Astrocyte (in vitro differentiated cells and primary cell): Measurements from ENCODE around the gene DEFB126. TPM values are rescaled to one million over a fixed set of nuclear protein-coding genes. Genes with fewer than 3 reads are reported as not detected.

Source experiments
- DNase-seq: peaks from one replicate; pipeline ENCODE4 v3.0.0-alpha.2; 2010; ENCODE audit warnings: low read depth
- FAIRE-seq: peaks from 2 replicates; lab custom pipeline; 2011; peaks lifted over from hg19 to GRCh38; lab: Jason Lieb, UNC
- H2AFZ ChIP-seq: 2 replicates; pipeline ENCODE4 v1.6.0; 2012; ENCODE audit warnings: low read depth, low read length, inconsistent platforms
- H3K27ac ChIP-seq: 2 replicates; pipeline ENCODE4 v1.5.1; 2011; ENCODE audit warnings: low read depth, low read length, inconsistent platforms
- H3K27me3 ChIP-seq: 2 replicates; pipeline ENCODE4 v1.6.0; 2011; ENCODE audit warnings: low read length, inconsistent platforms; ENCODE audit not compliant: insufficient read depth
- H3K36me3 ChIP-seq: 2 replicates; pipeline ENCODE4 v1.5.1; 2011; ENCODE audit warnings: low read length, inconsistent platforms; ENCODE audit not compliant: insufficient read depth
- H3K4me1 ChIP-seq: 2 replicates; pipeline ENCODE4 v1.5.1; 2011; ENCODE audit warnings: low read length, inconsistent platforms; ENCODE audit not compliant: insufficient read depth
- H3K4me2 ChIP-seq: 2 replicates; pipeline ENCODE4 v1.6.0; 2012; ENCODE audit warnings: low read length, inconsistent platforms
- H3K4me3 ChIP-seq: 2 replicates; pipeline ENCODE4 v1.5.1; 2011; ENCODE audit warnings: low read depth, mild to moderate bottlenecking, low read length, inconsistent platforms; ENCODE audit not compliant: insufficient read depth
- H3K79me2 ChIP-seq: 2 replicates; pipeline ENCODE4 v1.6.0; 2012; ENCODE audit warnings: mild to moderate bottlenecking, low read length, inconsistent platforms; ENCODE audit not compliant: insufficient read depth
- H3K9ac ChIP-seq: 2 replicates; pipeline ENCODE4 v1.6.0; 2012; ENCODE audit warnings: mild to moderate bottlenecking, low read length, inconsistent platforms
- H3K9me3 ChIP-seq: 2 replicates; pipeline ENCODE4 v1.5.1; 2012; ENCODE audit warnings: low read depth, mild to moderate bottlenecking, low read length, inconsistent platforms; ENCODE audit not compliant: insufficient read depth
- H4K20me1 ChIP-seq: 2 replicates; pipeline ENCODE4 v1.6.0; 2012; ENCODE audit warnings: low read length, inconsistent platforms; ENCODE audit not compliant: insufficient read depth
- H3K27ac Mint-ChIP-seq: one replicate; pipeline ENCODE4 v1.8.0; 2021; ENCODE audit warnings: mild to moderate bottlenecking, mixed read lengths; ENCODE audit not compliant: unreplicated experiment
- H3K27me3 Mint-ChIP-seq: one replicate; pipeline ENCODE4 v1.8.0; 2021; ENCODE audit warnings: low read depth, mixed read lengths; ENCODE audit not compliant: unreplicated experiment
- H3K36me3 Mint-ChIP-seq: one replicate; pipeline ENCODE4 v1.8.0; 2021; ENCODE audit warnings: low read depth, mixed read lengths; ENCODE audit not compliant: unreplicated experiment
- H3K4me1 Mint-ChIP-seq: one replicate; pipeline ENCODE4 v1.8.0; 2021; ENCODE audit warnings: low read depth, mixed read lengths; ENCODE audit not compliant: unreplicated experiment
- H3K4me3 Mint-ChIP-seq: one replicate; pipeline ENCODE4 v1.8.0; 2021; ENCODE audit warnings: mild to moderate bottlenecking, moderate library complexity, mixed read lengths; ENCODE audit not compliant: unreplicated experiment
- H3K9me3 Mint-ChIP-seq: one replicate; pipeline ENCODE4 v1.8.0; 2021; ENCODE audit warnings: mild to moderate bottlenecking, mixed read lengths; ENCODE audit not compliant: unreplicated experiment
- EZH2 ChIP-seq: IDR thresholded peaks from 2 replicates; pipeline ENCODE4 v1.6.1; 2012; ENCODE audit warnings: mild to moderate bottlenecking, low read length, inconsistent platforms; ENCODE audit not compliant: insufficient read depth
- total RNA-seq: library from RNA; stranded (reverse); gene quantifications from 2 replicates; pipeline ENCODE4 v1.2.1, GENCODE V29; 2021
- TF ChIP-seq, protein P1 (sequence below): IDR thresholded peaks from 2 replicates; pipeline ENCODE4 v1.5.1; 2011; ENCODE audit warnings: low read depth, mild to moderate bottlenecking, inconsistent platforms, low read length, moderate library complexity; ENCODE audit not compliant: insufficient read depth

DEFB126 gene
- total RNA-seq, 1 donor from 2014 or later, result not detected

DNA sequence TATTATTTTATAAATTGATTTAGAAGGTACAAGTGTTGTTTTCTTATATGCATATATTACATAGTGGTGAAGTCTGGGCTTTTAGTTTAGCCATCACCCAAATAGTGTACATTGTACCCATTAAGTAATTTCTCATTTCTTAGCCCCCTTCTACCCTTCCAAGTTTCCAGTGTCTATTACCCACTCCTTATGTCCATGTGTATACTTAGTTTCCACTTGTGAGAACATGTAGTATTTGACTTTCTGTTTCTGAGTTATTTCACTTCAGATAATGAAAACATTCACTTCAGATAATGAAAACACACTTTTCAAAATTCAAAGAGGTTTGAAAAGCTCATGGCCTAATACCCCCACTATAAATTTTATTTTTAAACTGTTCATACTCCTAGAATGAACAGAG is 40.4 kb upstream of the DEFB126 start:
- Histone ChIP-seq H3K4me1 (no peaks in the 10 kb centered on the region), H3K79me2 (no peaks in the 10 kb centered on the region), H3K27me3 (no peaks in the 10 kb centered on the region), H3K9me3 (no peaks in the 10 kb centered on the region), H3K9ac (no peak overlapping the region), H3K4me3 (no peak overlapping the region), H3K4me2 (no peak overlapping the region), H4K20me1 (no peaks in the 10 kb centered on the region), H3K27ac (no peak overlapping the region), H2AFZ (no peak overlapping the region), H3K36me3 (no peaks in the 10 kb centered on the region)
- H3K4me1 Mint-ChIP-seq, result no peaks in the 10 kb centered on the region
- peaks cover 30% of the 10 kb centered on the region for H3K27me3 Mint-ChIP-seq
- no peaks in the 10 kb centered on the region for H3K9me3 Mint-ChIP-seq
- H3K27ac Mint-ChIP-seq, result no peak overlapping the region
- FAIRE-seq, result no peak
- H3K36me3 Mint-ChIP-seq, result no peaks in the 10 kb centered on the region
- TF ChIP-seq, protein P1, sequence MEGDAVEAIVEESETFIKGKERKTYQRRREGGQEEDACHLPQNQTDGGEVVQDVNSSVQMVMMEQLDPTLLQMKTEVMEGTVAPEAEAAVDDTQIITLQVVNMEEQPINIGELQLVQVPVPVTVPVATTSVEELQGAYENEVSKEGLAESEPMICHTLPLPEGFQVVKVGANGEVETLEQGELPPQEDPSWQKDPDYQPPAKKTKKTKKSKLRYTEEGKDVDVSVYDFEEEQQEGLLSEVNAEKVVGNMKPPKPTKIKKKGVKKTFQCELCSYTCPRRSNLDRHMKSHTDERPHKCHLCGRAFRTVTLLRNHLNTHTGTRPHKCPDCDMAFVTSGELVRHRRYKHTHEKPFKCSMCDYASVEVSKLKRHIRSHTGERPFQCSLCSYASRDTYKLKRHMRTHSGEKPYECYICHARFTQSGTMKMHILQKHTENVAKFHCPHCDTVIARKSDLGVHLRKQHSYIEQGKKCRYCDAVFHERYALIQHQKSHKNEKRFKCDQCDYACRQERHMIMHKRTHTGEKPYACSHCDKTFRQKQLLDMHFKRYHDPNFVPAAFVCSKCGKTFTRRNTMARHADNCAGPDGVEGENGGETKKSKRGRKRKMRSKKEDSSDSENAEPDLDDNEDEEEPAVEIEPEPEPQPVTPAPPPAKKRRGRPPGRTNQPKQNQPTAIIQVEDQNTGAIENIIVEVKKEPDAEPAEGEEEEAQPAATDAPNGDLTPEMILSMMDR, result no peak
- TF ChIP-seq EZH2, result no peak
- H3K4me3 Mint-ChIP-seq, result no peak overlapping the region
- DNase-seq, result no peak

DNA sequence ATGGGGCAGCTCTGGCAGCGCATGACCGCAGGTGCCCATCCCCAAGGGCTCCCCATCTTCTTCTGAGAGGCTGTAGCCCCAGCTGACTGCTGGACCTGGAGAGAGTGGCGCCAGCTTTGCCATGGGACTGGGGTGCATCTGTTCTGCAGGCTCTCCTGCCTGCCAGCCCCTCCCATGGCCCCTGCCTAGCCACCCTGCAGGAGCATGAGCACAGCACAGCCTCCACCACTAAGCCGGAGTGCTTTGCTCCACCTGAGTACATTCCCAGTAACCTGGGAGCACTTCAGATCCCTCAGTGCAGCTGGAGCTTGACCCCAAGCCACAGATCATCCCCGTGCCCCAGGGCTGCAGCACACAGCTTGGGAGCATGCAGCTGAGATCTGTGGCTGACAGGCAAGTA is 38.9 kb upstream of the DEFB126 start:
- no peaks in the 10 kb centered on the region for H3K9me3 Mint-ChIP-seq
- no peaks in the 10 kb centered on the region for H3K36me3 Mint-ChIP-seq
- Histone ChIP-seq H3K9me3 (no peaks in the 10 kb centered on the region), H3K4me2 (no peak overlapping the region), H3K27ac (no peak overlapping the region), H3K4me1 (no peaks in the 10 kb centered on the region), H4K20me1 (no peaks in the 10 kb centered on the region), H3K9ac (no peak overlapping the region), H3K79me2 (no peaks in the 10 kb centered on the region), H3K27me3 (no peaks in the 10 kb centered on the region), H2AFZ (no peak overlapping the region), H3K36me3 (no peaks in the 10 kb centered on the region), H3K4me3 (no peak overlapping the region)
- no peak overlapping the region for H3K27ac Mint-ChIP-seq
- DNase-seq, result no peak
- no peaks in the 10 kb centered on the region for H3K4me1 Mint-ChIP-seq
- no peak for FAIRE-seq
- H3K27me3 Mint-ChIP-seq, result peaks cover 23% of the 10 kb centered on the region
- TF ChIP-seq EZH2, result no peak
- TF ChIP-seq, protein P1, result no peak
- no peak overlapping the region for H3K4me3 Mint-ChIP-seq

DNA sequence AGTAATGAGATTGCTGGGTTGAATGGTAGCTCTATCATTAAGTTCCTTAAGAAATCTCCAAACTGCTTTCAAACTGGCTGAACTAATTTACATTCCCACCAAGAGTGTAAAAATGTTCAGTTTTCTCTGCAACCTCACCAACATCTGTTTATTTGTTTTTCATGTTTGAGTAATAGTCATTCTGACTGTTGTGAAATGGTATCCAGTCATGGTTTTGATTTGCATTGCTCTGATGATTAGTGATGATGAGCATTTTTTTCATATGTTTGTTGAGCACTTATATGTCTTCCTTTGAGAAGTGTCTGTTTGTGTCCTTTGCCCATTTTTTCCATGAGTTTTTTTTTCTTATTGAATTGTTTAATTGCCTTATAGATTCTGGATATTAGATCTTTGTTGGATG is 30.0 kb upstream of the DEFB126 start:
- no peaks in the 10 kb centered on the region for H3K4me1 Mint-ChIP-seq
- Histone ChIP-seq H3K36me3 (no peaks in the 10 kb centered on the region), H3K9ac (no peak overlapping the region), H2AFZ (no peak overlapping the region), H3K27me3 (no peaks in the 10 kb centered on the region), H4K20me1 (no peaks in the 10 kb centered on the region), H3K4me2 (no peak overlapping the region), H3K9me3 (peaks cover 6% of the 10 kb centered on the region), H3K79me2 (no peaks in the 10 kb centered on the region), H3K4me1 (no peaks in the 10 kb centered on the region), H3K4me3 (no peak overlapping the region), H3K27ac (no peak overlapping the region)
- no peaks in the 10 kb centered on the region for H3K9me3 Mint-ChIP-seq
- peaks cover 2% of the 10 kb centered on the region for H3K27me3 Mint-ChIP-seq
- H3K36me3 Mint-ChIP-seq, result no peaks in the 10 kb centered on the region
- no peak overlapping the region for H3K27ac Mint-ChIP-seq
- TF ChIP-seq EZH2, result no peak
- TF ChIP-seq, protein P1, result no peak
- DNase-seq, result no peak
- FAIRE-seq, result no peak
- H3K4me3 Mint-ChIP-seq, result no peak overlapping the region
